ENCODE results near the gene ZNF620.

DNA sequence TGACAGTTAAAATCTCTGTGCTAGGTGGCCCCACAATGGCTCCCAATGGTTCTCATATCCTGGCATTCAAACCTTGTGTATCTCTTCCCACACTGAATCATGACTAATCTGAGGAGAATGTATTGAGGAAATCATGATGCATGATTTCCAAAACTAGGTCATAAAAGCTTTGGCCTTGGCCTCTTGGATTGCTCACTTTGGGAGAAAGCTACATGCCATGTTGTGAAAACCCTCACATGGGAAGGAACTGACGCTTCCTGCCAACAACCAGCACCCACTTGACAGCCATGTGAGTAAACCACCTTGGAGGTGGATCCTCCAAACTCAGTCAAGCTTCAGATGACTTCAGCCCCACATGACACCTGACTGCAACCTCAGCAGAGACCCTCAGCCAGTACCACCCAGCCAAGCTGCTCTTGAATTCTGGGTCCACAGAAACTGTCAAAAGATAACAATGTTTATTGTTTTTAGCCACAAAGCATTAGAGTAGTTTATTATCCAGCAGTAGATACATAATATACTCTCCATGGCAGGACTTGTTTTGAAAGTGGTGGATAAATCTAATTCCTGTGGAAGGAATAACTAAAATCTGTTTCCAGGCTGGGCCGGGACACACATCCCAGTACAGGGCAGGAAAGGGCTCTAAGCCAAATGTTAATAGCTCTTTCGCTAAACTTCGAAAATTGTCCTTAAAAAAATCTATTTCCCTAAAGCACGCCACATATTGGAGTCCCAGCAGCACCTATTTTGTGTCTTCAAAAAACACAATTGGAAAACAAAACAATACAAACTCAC, 1.0 kb upstream of the ZNF620 start:
- no peak for TF ChIP-seq POLR2A (IDR thresholded peaks at IDR 0.05; ENCODE audit: low read length)
- no peak for TF ChIP-seq GATA1 (IDR thresholded peaks at IDR 0.05; ENCODE audit: low read depth, low read length)

Data from erythroblast (primary cell).